ENCODE results near the gene NHS.

DNA sequence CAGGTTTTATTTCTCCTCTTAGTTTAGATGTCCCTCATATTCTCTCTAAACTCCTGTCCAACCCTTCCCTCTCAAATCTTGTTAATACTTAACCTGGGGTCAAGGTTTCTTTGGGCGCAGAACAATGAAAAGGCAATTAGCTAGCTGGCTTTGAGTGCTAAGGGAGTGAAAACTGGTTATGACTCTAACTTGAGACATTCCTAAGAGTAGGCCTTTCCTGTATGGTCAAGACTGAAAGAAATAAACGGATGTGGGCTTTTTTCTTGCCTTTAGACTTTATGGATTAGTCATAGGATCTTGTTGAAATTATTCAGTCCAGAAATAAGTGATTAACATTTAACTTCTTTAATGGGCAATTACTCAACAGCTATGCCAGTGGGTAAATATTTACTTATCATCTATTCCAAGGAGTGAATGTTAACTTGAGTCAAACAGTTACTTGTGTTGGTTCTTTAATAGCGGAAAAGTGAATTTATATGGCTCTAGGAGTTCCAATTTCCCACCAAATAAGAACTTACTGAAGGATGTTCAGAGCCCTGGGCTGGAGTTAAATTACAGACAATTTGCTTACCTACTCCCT, 220.5 kb downstream of the NHS start:
- TF ChIP-seq, protein P1, sequence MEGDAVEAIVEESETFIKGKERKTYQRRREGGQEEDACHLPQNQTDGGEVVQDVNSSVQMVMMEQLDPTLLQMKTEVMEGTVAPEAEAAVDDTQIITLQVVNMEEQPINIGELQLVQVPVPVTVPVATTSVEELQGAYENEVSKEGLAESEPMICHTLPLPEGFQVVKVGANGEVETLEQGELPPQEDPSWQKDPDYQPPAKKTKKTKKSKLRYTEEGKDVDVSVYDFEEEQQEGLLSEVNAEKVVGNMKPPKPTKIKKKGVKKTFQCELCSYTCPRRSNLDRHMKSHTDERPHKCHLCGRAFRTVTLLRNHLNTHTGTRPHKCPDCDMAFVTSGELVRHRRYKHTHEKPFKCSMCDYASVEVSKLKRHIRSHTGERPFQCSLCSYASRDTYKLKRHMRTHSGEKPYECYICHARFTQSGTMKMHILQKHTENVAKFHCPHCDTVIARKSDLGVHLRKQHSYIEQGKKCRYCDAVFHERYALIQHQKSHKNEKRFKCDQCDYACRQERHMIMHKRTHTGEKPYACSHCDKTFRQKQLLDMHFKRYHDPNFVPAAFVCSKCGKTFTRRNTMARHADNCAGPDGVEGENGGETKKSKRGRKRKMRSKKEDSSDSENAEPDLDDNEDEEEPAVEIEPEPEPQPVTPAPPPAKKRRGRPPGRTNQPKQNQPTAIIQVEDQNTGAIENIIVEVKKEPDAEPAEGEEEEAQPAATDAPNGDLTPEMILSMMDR (IDR thresholded peaks at IDR 0.05), result no peak
- TF ChIP-seq POLR2A (IDR thresholded peaks at IDR 0.05; ENCODE audit: low read depth) (no peak), EP300 (IDR thresholded peaks at IDR 0.05) (no peak), POLR2AphosphoS5 (IDR thresholded peaks at IDR 0.05) (no peak)

Data from esophagus muscularis mucosa (tissue), 4 donors.